Right lobe of liver (tissue), 4 donors: ENCODE measurements around the gene COL17A1.

Experiments used
- CTCF ChIP-seq, 4 donors: fragments of 200-600 bp in 3 of 4; fragments of 450-650 bp in 1 of 4; IDR thresholded peaks; one replicate each; pipeline versions ENCODE4 v1.5.1 to v1.8.0; 2016 to 2022; ENCODE audit warnings: antibody characterized with exemption in 4 of 4, mild to moderate bottlenecking in 2 of 4
- POLR2A ChIP-seq: fragments of 450-650 bp; IDR thresholded peaks from one replicate; pipeline ENCODE4 v1.6.1; 2017; ENCODE audit warnings: antibody characterized with exemption, mild to moderate bottlenecking
- donor health status: DM: no; HTN: no; CAD: no.
- donor health status: DM: no; HTN: no; CAD: no.
- donor health status: DM: no; HTN: yes; CAD: no.

- TF ChIP-seq CTCF (IDR thresholded peaks at IDR 0.05) (no peak), POLR2A (no peak)
Observed at GRCh38 chr10:104035194-104036068, 50.2 kb downstream of the COL17A1 start.
